Measurements from ENCODE around the gene TLR3.
"Not testable (repeated sequence)": the region's sequence is repeated elsewhere in the genome, so short reads cannot be mapped to it uniquely, and the experiment has no call there.

Gene TLR3

GRCh38 chr4:186050135-186050534, 18.8 kb upstream of the TLR3 start:
- DNase-seq (ENCODE audit: low read depth) = not testable (repeated sequence)

- no peak for DNase-seq (ENCODE audit: low read depth)
Measured at GRCh38 chr4:186051096-186051495, 17.9 kb upstream of the TLR3 start.

GRCh38 chr4:186058253-186058979, 10.5 kb upstream of the TLR3 start:
- DNase-seq (ENCODE audit: low read depth) = no peak

GRCh38 chr4:186058980-186059316, 10.0 kb upstream of the TLR3 start:
- DNase-seq (ENCODE audit: low read depth) = no peak

GRCh38 chr4:186061921-186062320, 7.0 kb upstream of the TLR3 start:
- no peak for DNase-seq (ENCODE audit: low read depth)

- DNase-seq (ENCODE audit: low read depth) = no peak
Measured at GRCh38 chr4:186067757-186068385, 1.1 kb upstream of the TLR3 start.

GRCh38 chr4:186069729-186070128, 773 bp downstream of the TLR3 start:
- DNase-seq (ENCODE audit: low read depth) = no peak

GRCh38 chr4:186072516-186072915, 3.6 kb downstream of the TLR3 start:
- DNase-seq (ENCODE audit: low read depth) = no peak

GRCh38 chr4:186074189-186074588, 5.2 kb downstream of the TLR3 start:
- no peak for DNase-seq (ENCODE audit: low read depth)

- no peak for DNase-seq (ENCODE audit: low read depth)
Measured at GRCh38 chr4:186078981-186079638, 10.2 kb downstream of the TLR3 start.

- no peak for DNase-seq (ENCODE audit: low read depth)
Measured at GRCh38 chr4:186079694-186080093, 10.7 kb downstream of the TLR3 start.

GRCh38 chr4:186081202-186081807, 12.3 kb downstream of the TLR3 start:
- no peak for DNase-seq (ENCODE audit: low read depth)

GRCh38 chr4:186082221-186082620, 13.3 kb downstream of the TLR3 start:
- no peak for DNase-seq (ENCODE audit: low read depth)

GRCh38 chr4:186088523-186088922, 19.6 kb downstream of the TLR3 start:
- DNase-seq (ENCODE audit: low read depth) = no peak

- no peak for DNase-seq (ENCODE audit: low read depth)
Measured at GRCh38 chr4:186092296-186092695, 23.3 kb downstream of the TLR3 start.

- no peak for DNase-seq (ENCODE audit: low read depth)
Measured at GRCh38 chr4:186095406-186095805, 26.4 kb downstream of the TLR3 start.

GRCh38 chr4:186096681-186097165, 27.8 kb downstream of the TLR3 start:
- no peak for DNase-seq (ENCODE audit: low read depth)

- no peak for DNase-seq (ENCODE audit: low read depth)
Measured at GRCh38 chr4:186097386-186097785, 28.4 kb downstream of the TLR3 start.

GRCh38 chr4:186102931-186103330, 34.0 kb downstream of the TLR3 start:
- no peak for DNase-seq (ENCODE audit: low read depth)

- DNase-seq (ENCODE audit: low read depth) = no peak
Measured at GRCh38 chr4:186104114-186104889, 35.3 kb downstream of the TLR3 start, which contains the start of gene FAM149A. Gene FAM149A, plus strand, starts transcription at chr4:186104704.

- DNase-seq (ENCODE audit: low read depth) = no peak
Measured at GRCh38 chr4:186104890-186105646, 36.1 kb downstream of the TLR3 start.

All from activated gamma-delta T cell treated with anti-CD3 and anti-CD28 coated beads, Interleukin-2, amount 50 U/mL, for 16 hours (primary cell).